ENCODE data around the gene TNFSF11. TPM values are rescaled to one million over a fixed set of nuclear protein-coding genes. Genes with fewer than 3 reads are reported as not detected.

Gene TNFSF11
- polyA plus RNA-seq, 3 donors = not detected

- H3K9ac ChIP-seq (ENCODE audit: insufficient read depth, low read length, poor library complexity, severe bottlenecking) = no peak overlapping the region
- H3K27me3 ChIP-seq (ENCODE audit: control insufficient read depth in 2 of 2, insufficient read depth in 2 of 2, low read length in 2 of 2) = peaks cover 2 to 6% of the 10 kb centered on the region in 2 donors
- H3K9me3 Mint-ChIP-seq = peaks cover 0 to 1% (median 0%) of the 10 kb centered on the region in 7 donors
- H3K27ac ChIP-seq (ENCODE audit: low read depth in 1 of 2, low read length in 2 of 2) = no peak overlapping the region
- H3K79me2 ChIP-seq (ENCODE audit: insufficient read depth, low read length) = no peaks in the 10 kb centered on the region
- H3K4me1 ChIP-seq (ENCODE audit: control insufficient read depth in 1 of 2, insufficient read depth in 2 of 2, low read length in 2 of 2) = no peaks in the 10 kb centered on the region
- H3K27me3 Mint-ChIP-seq (ENCODE audit: low read depth in 3 of 3) = peaks cover 4 to 11% (median 9%) of the 10 kb centered on the region in 3 donors
- H3K4me1 Mint-ChIP-seq = peaks cover 4% of the 10 kb centered on the region
- no peaks in the 10 kb centered on the region for H3K9me3 ChIP-seq (replicated peaks in 1 of 2; ENCODE audit: control insufficient read depth in 1 of 2, insufficient read depth in 1 of 2, low read length in 2 of 2)
- no peak overlapping the region for H3K27ac Mint-ChIP-seq
- no peak overlapping the region for H3K4me3 Mint-ChIP-seq
- no peak for DNase-seq
- H3K36me3 ChIP-seq (replicated peaks in 1 of 2; ENCODE audit: control insufficient read depth in 1 of 2, insufficient read depth in 2 of 2, low read length in 2 of 2) = no peaks in the 10 kb centered on the region
- WGBS (ENCODE audit: insufficient coverage) = no CpG with 5 or more reads among the region's 1 CpG
- intact Hi-C loops (cut with micrococcal nuclease) = no loop called here
- no peak for TF ChIP-seq CTCF (IDR thresholded peaks at IDR 0.05)
- no peaks in the 10 kb centered on the region for H3K36me3 Mint-ChIP-seq
- no peak overlapping the region for H3K4me3 ChIP-seq (replicated peaks in 1 of 3; ENCODE audit: low read depth in 2 of 3, low read length in 3 of 3)
- H2AFZ ChIP-seq (ENCODE audit: insufficient read depth, low read depth, low read length, poor library complexity, severe bottlenecking) = no peak overlapping the region
- no peaks in the 10 kb centered on the region for H4K20me1 ChIP-seq (ENCODE audit: insufficient read depth, low read length)
- H3K4me2 ChIP-seq (replicated peaks; ENCODE audit: extremely low read depth, low read length, poor library complexity, severe bottlenecking) = no peak overlapping the region
These were observed 80.8 kb downstream of the TNFSF11 start for GRCh38 chr13:42654722-42655121.

- Histone ChIP-seq H3K4me3 (replicated peaks in 1 of 3; ENCODE audit: low read depth in 2 of 3, low read length in 3 of 3) (no peak overlapping the region), H3K79me2 (ENCODE audit: insufficient read depth, low read length) (no peaks in the 10 kb centered on the region), H4K20me1 (ENCODE audit: insufficient read depth, low read length) (no peaks in the 10 kb centered on the region), H3K4me1 (ENCODE audit: control insufficient read depth in 1 of 2, insufficient read depth in 2 of 2, low read length in 2 of 2) (no peaks in the 10 kb centered on the region), H2AFZ (ENCODE audit: insufficient read depth, low read depth, low read length, poor library complexity, severe bottlenecking) (no peak overlapping the region), H3K4me2 (replicated peaks; ENCODE audit: extremely low read depth, low read length, poor library complexity, severe bottlenecking) (no peak overlapping the region), H3K27ac (ENCODE audit: low read depth in 1 of 2, low read length in 2 of 2) (no peak overlapping the region), H3K36me3 (replicated peaks in 1 of 2; ENCODE audit: control insufficient read depth in 1 of 2, insufficient read depth in 2 of 2, low read length in 2 of 2) (no peaks in the 10 kb centered on the region), H3K9ac (ENCODE audit: insufficient read depth, low read length, poor library complexity, severe bottlenecking) (no peak overlapping the region), H3K9me3 (replicated peaks in 1 of 2; ENCODE audit: control insufficient read depth in 1 of 2, insufficient read depth in 1 of 2, low read length in 2 of 2) (no peaks in the 10 kb centered on the region), H3K27me3 (ENCODE audit: control insufficient read depth in 2 of 2, insufficient read depth in 2 of 2, low read length in 2 of 2) (peaks cover 2 to 6% of the 10 kb centered on the region in 2 donors)
- no peak for DNase-seq
- no peaks in the 10 kb centered on the region for H3K36me3 Mint-ChIP-seq
- peaks cover 4 to 9% (median 6%) of the 10 kb centered on the region in 3 donors for H3K27me3 Mint-ChIP-seq (ENCODE audit: low read depth in 3 of 3)
- H3K9me3 Mint-ChIP-seq = peaks cover 0 to 1% (median 0%) of the 10 kb centered on the region in 7 donors
- TF ChIP-seq CTCF (IDR thresholded peaks at IDR 0.05) = no peak
- H3K4me3 Mint-ChIP-seq = no peak overlapping the region
- intact Hi-C loops (cut with micrococcal nuclease) = no loop called here
- no peak overlapping the region for H3K27ac Mint-ChIP-seq
- no peaks in the 10 kb centered on the region for H3K4me1 Mint-ChIP-seq
- 44% methylated on average over 1 of the region's 1 CpG for WGBS (ENCODE audit: insufficient coverage)
These were observed 82.2 kb downstream of the TNFSF11 start for GRCh38 chr13:42656161-42656560.
